Measurements from ENCODE around the gene LILRA2. TPM values are rescaled to one million over a fixed set of nuclear protein-coding genes. Genes with fewer than 3 reads are reported as not detected.

LILRA2 gene
- total and polyA plus RNA-seq, 10 of the 15 experiments (the other 5 are each of a cell fraction or from before 2014, with no cell fraction given), result 0.16 to 1.8 (median 0.43) TPM

GRCh38 chr19:54608792-54609191, 35.2 kb downstream of the LILRA2 start:
- SMC1A ChIA-PET (ENCODE audit: uncharacterized antibody, unreplicated experiment), result no interaction called here
- H3K4me1 ChIP-seq (ENCODE audit: control insufficient read depth, insufficient read depth, low read length), result peaks cover 33% of the 10 kb centered on the region
- POLR2A ChIA-PET, result interaction anchor here (3.4 kb wide), 1 partner anchor 8 kb away, joined by 14 read pairs; no protein-coding TSS in a partner anchor
- H2AFZ ChIP-seq (ENCODE audit: control insufficient read depth, low read depth, low read length), result no peak overlapping the region
- no peak overlapping the region for H3K27ac ChIP-seq (ENCODE audit: control insufficient read depth, insufficient read depth)
- in situ Hi-C loops (cut with MboI), result no loop called here
- no peaks in the 10 kb centered on the region for H3K27me3 ChIP-seq (replicated peaks in 1 of 2; ENCODE audit: control insufficient read depth in 2 of 2, insufficient read depth in 2 of 2, low read length in 1 of 2)
- no peak for FAIRE-seq
- H3K36me3 ChIP-seq (ENCODE audit: control insufficient read depth in 2 of 2, insufficient read depth in 2 of 2, low read length in 1 of 2), result no peaks in the 10 kb centered on the region
- H3K79me2 ChIP-seq (ENCODE audit: control insufficient read depth, insufficient read depth, low read length), result no peaks in the 10 kb centered on the region; the same call in 1 of the 2 replicates
- TF ChIP-seq PBX3 (IDR thresholded peaks at IDR 0.05; ENCODE audit: insufficient replicate concordance, low read depth, low read length) (no peak), RBBP5 (conservative IDR thresholded peaks at IDR 0.05) (no peak), KAT2A (conservative IDR thresholded peaks at IDR 0.05; ENCODE audit: control insufficient read depth, low read depth, low read length) (no peak), TARDBP (IDR thresholded peaks at IDR 0.05; ENCODE audit: borderline replicate concordance) (no peak), KDM1A (IDR thresholded peaks at IDR 0.05; ENCODE audit: borderline replicate concordance) (no peak), ZNF217 (IDR thresholded peaks at IDR 0.05) (no peak), BHLHE40 (IDR thresholded peaks at IDR 0.05; ENCODE audit: borderline replicate concordance in 1 of 2, low read depth in 2 of 2, low read length in 1 of 2) (no peak), E4F1 (IDR thresholded peaks at IDR 0.05; ENCODE audit: borderline replicate concordance, partially characterized antibody) (no peak), NR2C1 (IDR thresholded peaks at IDR 0.05) (no peak)
- intact Hi-C loops (cut with micrococcal nuclease; ENCODE audit: unreplicated experiment), result loop anchor here (5.0 kb wide), 1 partner anchor 41 kb away; no protein-coding TSS in a partner anchor
- WGBS (ENCODE audit: insufficient coverage, insufficient replicate concordance, low lambda C conversion rate, missing lambda C conversion rate), result 85% methylated on average over 15 of the region's 15 CpGs
- CTCF ChIA-PET, result no interaction called here
- RAD21 ChIA-PET (ENCODE audit: unreplicated experiment), result no interaction called here
- no peak overlapping the region for H3K4me3 ChIP-seq
- no peak overlapping the region for H3K4me2 ChIP-seq (ENCODE audit: control insufficient read depth, insufficient read depth)
- peaks cover 15% of the 10 kb centered on the region for H3K9me3 ChIP-seq (replicated peaks; ENCODE audit: control insufficient read depth, insufficient read depth, low read length)
- no peak for ATAC-seq
- no TSS peak for BruUV-seq (replicated peaks)
- H3K9ac ChIP-seq (ENCODE audit: control insufficient read depth, insufficient read depth, low read length), result no peak overlapping the region
- no peaks in the 10 kb centered on the region for H4K20me1 ChIP-seq (ENCODE audit: control insufficient read depth, insufficient read depth)
- no peak for DNase-seq (ENCODE audit: low read depth, low spot score)

Data from GM12878 (cell line).